GM19193 (cell line): Measurements from ENCODE around the gene PPP1R10.

Source experiments
- POLR2A ChIP-seq: IDR thresholded peaks from 4 replicates; pipeline ENCODE4 v1.6.1; 2011; ENCODE audit not compliant: insufficient read depth, insufficient read length; ENCODE audit errors: extremely low read depth

Gene PPP1R10

DNA sequence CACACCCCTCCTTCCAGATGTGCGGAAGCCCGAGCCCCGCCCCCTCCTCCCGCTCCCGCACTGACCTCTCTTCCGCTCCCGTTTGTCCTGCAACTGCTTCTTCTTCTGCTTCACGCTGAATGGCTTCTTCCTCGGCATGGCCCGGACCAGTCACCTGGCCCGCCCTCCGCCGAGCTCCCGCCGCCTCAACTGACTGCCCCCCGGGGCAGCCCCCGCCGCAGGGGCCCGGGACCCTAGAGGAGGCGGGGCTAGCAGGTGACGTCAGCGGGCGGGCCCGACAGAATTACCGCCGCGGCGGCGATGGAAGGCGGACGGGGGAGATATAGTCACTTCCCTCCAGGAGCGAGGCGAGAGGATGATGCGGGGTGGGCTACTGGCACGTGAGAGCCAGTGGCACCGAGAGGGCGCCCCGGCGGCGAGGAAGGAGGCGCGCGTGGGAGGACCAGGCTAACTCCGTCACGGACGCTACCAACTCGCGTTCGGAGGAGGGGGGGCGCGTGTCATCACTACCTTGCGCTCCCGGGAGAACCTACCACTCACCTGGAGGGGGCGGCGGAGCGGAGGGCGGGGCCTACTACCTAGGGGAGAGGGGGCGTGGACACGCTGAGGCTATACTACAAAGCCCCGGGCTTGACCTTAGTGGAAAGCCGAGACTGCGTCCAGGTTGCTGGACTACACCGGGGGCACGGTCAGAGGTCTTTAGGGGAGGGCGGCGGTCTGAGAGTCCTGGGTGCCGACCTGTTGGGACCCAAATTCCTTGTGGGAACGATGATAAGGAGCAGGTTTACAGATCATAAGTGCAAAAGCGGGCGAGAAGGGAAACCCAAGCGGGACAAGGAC is 60.8 kb downstream of the PPP1R10 start, which contains the start of gene GNL1:
Gene GNL1, minus strand, starts transcription at position 424 of the 840 bp plus-strand sequence. Its CDS starts 286 bp downstream, at position 138.
- peak; percentile 62 for TF ChIP-seq POLR2A

DNA sequence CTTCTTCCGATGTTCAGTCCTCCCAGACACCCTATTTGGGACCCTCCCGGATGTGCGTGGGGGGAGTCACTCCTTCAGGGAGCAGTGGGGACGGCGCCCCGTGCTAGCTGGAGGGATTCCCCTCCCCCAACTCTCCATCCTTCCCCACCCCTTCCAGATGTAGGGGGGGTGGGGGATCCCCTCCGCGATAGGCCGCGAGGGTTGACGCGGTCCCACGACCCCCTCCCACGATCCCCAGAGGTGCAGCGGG is 61.3 kb downstream of the PPP1R10 start:
- TF ChIP-seq POLR2A, result no peak

DNA sequence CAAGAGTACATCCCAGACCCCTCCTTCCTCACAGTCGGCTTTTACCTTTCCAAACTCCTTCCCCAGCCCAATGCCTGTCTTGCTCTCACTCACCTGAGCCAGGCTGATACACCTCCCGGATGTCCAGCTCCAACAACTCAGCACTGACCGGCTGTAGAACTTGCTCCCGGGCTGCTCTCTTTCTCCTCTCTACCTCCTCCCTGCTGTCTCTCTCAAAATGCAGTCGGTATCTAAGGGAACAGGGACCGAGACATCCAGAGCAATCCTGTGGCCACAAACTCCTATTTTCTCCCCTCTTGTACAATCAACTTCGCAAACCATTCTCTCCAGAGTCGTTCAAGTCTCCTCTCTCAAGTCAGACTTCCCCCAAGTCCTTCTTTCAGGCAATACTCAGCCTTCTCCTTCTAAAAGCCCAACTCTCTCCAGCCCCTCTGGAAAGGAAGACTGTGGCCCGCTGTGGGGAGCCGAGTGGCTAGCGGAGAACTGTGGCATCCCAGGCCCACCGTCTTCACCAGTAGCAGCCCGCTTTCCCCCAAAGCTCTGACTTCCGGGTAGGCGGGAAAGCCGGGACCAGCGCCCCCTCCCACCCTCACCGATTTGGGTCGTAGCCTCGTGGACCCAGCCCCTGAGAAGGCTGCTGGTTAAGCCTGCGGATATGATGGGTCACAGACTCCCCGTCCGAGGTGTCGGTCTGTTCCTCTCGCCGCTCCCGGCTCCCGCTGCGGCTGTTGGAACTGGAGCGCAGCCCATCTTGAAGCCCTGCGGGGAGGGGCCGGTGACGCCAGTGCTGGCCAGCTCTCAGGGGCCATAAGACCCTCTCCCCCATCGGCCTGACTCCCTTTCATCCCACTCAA is 61.9 kb downstream of the PPP1R10 start:
- no peak for TF ChIP-seq POLR2A

DNA sequence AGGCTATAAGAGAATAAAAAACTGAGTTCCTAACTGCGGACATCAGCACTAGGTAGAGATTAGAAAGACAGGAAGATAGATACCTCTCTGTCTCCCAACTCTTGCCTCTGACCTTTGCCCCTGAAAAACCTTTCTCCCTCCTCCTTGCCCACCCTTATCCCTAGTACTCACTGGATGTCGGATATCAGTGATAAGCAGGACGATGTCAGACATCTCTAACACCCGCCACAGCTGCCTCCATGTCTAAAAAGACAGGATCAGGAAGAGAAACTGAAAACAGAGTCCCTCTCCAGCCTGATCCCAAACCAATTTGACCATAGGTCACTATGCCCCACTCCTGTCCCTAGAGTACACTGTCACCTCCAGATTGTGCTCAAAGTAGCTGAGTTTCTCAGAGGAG is 62.6 kb downstream of the PPP1R10 start:
- no peak for TF ChIP-seq POLR2A
